Measurements from ENCODE around the gene ZNF169.

- TF ChIP-seq CTCF (IDR thresholded peaks at IDR 0.05) (no peak), POLR2A (IDR thresholded peaks at IDR 0.05) (no peak)
These were observed 27.0 kb downstream of the ZNF169 start for GRCh38 chr9:94286116-94286515.
